Body of pancreas (tissue), 4 donors: ENCODE data around the gene CCDC149.
A peak's percentile ranks its signal among the peaks of the same experiment; 100 is the strongest.

Experiments used
- POLR2A ChIP-seq, 3 donors: fragments of 450-650 bp; IDR thresholded peaks; one replicate each; pipeline ENCODE4 v1.6.1; 2016; ENCODE audit warnings: antibody characterized with exemption in 3 of 3, mild to moderate bottlenecking in 2 of 3
- TF ChIP-seq, protein P1 (sequence below), 7 experiments: fragments of 450-650 bp in 4 of 7; fragments of 200-600 bp in 3 of 7; sonication (generic) in 3 of 7; IDR thresholded peaks; one replicate each; pipeline ENCODE4 v1.5.1; 2016 to 2019; ENCODE audit warnings: antibody characterized with exemption in 7 of 7

DNA sequence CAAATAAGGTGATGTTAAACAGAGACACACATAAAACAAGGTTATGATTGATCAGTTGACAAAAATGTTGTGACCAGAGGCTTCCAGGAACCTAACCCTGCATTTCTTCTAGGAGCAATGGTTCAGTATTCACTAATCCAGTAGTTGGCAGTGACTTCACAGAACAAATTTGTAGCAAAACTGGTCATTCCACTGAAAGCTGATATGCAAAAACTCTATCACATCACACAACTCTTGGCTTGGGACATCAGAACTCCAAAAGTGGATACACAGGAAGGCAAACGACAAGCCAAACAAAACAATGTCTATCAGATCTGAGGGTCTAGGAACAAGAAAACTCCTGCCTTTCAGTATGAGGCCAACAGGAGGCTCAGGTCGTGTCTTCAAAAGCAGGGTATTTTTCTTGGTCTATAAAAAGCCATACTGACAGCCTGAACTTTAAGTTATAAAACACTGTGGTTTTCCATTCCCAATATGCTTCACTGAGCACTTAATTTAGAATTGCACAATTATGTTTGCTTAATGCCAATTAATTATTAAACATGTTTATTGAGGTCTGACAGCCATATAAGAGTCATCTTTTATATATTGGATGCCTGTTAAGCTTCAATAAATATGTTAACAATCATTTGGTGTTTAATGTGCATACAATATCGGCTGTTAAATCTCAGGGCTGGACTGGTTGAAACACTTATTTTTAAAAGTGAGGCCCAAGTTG, 71.9 kb downstream of the CCDC149 start:
- TF ChIP-seq, protein P1, sequence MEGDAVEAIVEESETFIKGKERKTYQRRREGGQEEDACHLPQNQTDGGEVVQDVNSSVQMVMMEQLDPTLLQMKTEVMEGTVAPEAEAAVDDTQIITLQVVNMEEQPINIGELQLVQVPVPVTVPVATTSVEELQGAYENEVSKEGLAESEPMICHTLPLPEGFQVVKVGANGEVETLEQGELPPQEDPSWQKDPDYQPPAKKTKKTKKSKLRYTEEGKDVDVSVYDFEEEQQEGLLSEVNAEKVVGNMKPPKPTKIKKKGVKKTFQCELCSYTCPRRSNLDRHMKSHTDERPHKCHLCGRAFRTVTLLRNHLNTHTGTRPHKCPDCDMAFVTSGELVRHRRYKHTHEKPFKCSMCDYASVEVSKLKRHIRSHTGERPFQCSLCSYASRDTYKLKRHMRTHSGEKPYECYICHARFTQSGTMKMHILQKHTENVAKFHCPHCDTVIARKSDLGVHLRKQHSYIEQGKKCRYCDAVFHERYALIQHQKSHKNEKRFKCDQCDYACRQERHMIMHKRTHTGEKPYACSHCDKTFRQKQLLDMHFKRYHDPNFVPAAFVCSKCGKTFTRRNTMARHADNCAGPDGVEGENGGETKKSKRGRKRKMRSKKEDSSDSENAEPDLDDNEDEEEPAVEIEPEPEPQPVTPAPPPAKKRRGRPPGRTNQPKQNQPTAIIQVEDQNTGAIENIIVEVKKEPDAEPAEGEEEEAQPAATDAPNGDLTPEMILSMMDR (IDR thresholded peaks at IDR 0.05) = peak in 1 of 7 experiments; percentile 5
- no peak for TF ChIP-seq POLR2A (IDR thresholded peaks at IDR 0.05)
